HUES64 (cell line): ENCODE data around the gene GNA14.

Experiments used
- H3K27ac ChIP-seq: 2 replicates; pipeline ENCODE4 v1.7.0; 2013; ENCODE audit warnings: low read depth, low read length, inconsistent platforms
- H3K27me3 ChIP-seq: 2 replicates; pipeline ENCODE4 v1.6.1; 2013; ENCODE audit warnings: mild to moderate bottlenecking, low read length; ENCODE audit not compliant: insufficient read depth
- H3K36me3 ChIP-seq: 2 replicates; pipeline ENCODE4 v1.6.1; 2013; ENCODE audit warnings: mild to moderate bottlenecking, low read length; ENCODE audit not compliant: insufficient read depth
- H3K4me1 ChIP-seq: 2 replicates; pipeline ENCODE4 v1.6.1; 2013; ENCODE audit warnings: mild to moderate bottlenecking, low read length, moderate library complexity; ENCODE audit not compliant: insufficient read depth
- H3K4me3 ChIP-seq: 2 replicates; pipeline ENCODE4 v1.5.1; 2013; ENCODE audit warnings: mild to moderate bottlenecking, low read length, moderate library complexity
- H3K9ac ChIP-seq: 2 replicates; pipeline ENCODE4 v1.6.1; 2013; ENCODE audit warnings: mild to moderate bottlenecking, low read depth, low read length
- H3K9me3 ChIP-seq: 2 replicates; pipeline ENCODE4 v1.6.1; 2013; ENCODE audit warnings: low read depth, low read length; ENCODE audit not compliant: insufficient read depth
- WGBS: fragments of 150-250, 120-280 bp; methylation state at CpG from one replicate; pipeline ENCODE4 v1.1.7; 2013; ENCODE audit warnings: missing lambda C conversion rate; 5-methylcytosine and 5-hydroxymethylcytosine counted together

The GNA14 gene

DNA sequence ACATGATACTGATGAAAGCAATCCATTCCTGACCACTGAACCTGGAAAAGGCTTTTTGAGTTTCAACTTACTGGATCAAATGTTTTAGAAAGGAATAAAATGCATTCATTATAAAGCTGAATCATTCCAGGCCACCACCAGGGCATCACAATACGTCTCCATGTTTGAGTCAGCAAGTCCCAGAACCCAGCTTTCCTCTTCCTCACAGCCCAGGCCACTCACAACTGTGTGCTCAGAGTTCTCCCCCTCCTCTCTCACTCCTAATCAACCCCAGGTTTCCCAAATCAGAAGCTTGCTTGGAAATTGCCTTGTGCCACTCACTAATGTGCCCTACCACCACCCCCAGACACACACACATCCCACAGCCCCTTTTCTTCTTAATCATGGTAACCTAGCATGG is 91.7 kb downstream of the GNA14 start:
- WGBS: 96% methylated on average over 1 of the region's 1 CpG
- Histone ChIP-seq H3K9ac (no peak overlapping the region), H3K9me3 (no peaks in the 10 kb centered on the region), H3K36me3 (no peaks in the 10 kb centered on the region), H3K4me3 (no peak overlapping the region), H3K4me1 (no peaks in the 10 kb centered on the region), H3K27me3 (no peaks in the 10 kb centered on the region), H3K27ac (no peak overlapping the region)

DNA sequence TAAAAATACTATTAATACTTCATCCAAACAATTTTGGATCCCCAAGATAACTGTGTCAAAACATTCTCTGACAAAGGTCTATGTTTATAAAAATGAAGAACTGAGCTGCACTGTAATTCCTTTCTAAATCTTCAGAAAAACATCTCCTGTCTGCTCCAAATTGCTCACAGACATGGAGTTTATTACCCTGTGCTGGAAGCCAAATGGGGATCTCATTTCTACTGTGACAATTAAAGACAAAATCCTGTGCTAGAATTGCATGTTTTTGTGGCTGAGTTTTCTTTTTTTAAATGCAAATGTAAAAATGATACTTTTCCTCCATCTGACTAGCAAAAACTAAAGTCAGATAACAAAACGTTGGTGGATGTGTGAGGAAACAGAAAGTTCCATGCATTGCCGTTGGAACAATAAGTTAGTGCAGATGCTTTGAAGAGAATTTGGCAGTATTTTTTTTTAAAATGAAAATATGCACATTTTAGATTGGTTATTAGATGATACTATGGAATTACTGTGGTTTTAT is 93.5 kb downstream of the GNA14 start:
- no peaks in the 10 kb centered on the region for H3K9me3 ChIP-seq
- H3K9ac ChIP-seq: no peak overlapping the region
- no peaks in the 10 kb centered on the region for H3K4me1 ChIP-seq
- no peak overlapping the region for H3K4me3 ChIP-seq
- no peaks in the 10 kb centered on the region for H3K27me3 ChIP-seq
- WGBS: 93% methylated on average over 2 of the region's 2 CpGs
- H3K36me3 ChIP-seq: no peaks in the 10 kb centered on the region
- H3K27ac ChIP-seq: no peak overlapping the region

DNA sequence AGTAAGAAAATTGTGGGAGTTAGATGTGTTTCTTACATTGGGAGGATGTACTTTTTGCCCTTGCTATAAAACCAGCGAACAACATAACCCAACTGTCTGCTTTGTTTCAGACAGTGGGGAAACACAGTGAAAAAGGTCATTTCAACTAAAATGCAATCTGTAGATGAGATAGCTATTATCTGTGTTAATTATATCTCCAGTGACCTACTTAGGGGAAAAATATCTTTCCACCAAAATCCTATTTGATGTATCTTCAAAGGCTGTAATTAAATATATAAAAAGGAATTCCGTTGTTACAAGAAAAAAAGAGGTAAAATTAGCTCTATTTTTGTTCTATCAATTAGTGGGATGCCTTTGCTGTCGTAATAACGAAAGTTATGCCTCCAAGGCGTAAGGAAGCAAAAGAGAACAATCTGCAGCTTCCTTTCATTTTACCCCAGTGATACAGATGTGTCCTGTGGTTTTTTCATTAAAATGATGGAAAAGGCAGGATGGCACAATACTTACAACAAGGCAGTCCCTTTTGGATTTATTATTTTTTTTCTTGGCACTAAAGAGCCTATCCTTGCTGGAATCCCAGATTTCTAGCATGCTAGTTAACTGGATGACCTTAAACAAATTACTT is 100.9 kb downstream of the GNA14 start:
- WGBS: 87% methylated on average over 5 of the region's 5 CpGs
- Histone ChIP-seq H3K27ac (no peak overlapping the region), H3K4me1 (peaks cover 17% of the 10 kb centered on the region), H3K9me3 (peaks cover 3% of the 10 kb centered on the region), H3K36me3 (no peaks in the 10 kb centered on the region), H3K4me3 (no peak overlapping the region), H3K9ac (no peak overlapping the region), H3K27me3 (no peaks in the 10 kb centered on the region)

DNA sequence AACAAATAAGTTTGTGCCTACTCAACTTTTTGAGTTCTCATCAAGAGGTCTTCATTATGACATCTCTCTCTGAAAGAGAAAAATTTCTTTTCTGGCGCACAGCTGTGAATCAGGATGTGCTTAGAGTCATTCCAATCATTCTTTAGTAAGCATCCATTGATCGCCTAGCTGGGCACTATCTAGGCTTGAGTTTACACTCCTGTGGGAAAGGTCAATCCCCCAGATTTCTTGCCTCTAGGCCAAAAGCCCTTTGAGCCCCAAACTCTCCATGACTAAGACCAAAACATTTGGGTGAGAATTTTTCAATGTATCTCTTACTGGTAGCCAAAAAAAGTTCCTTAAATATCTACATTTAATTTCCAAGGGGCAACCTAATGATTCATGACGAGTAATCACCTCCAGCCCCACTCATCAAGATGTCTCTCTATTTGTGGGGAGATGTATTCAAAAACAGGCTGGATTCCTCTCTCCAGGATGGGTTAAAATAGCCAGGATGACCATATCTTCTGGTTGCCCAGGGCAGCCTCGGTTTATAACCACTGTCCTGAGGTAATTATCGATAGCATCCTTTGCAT is 101.7 kb downstream of the GNA14 start:
- H3K27me3 ChIP-seq: no peaks in the 10 kb centered on the region
- H3K27ac ChIP-seq: no peak overlapping the region
- 86% methylated on average over 4 of the region's 5 CpGs for WGBS
- no peak overlapping the region for H3K9ac ChIP-seq
- peaks cover 17% of the 10 kb centered on the region for H3K4me1 ChIP-seq
- H3K4me3 ChIP-seq: no peak overlapping the region
- peaks cover 9% of the 10 kb centered on the region for H3K9me3 ChIP-seq
- no peaks in the 10 kb centered on the region for H3K36me3 ChIP-seq

DNA sequence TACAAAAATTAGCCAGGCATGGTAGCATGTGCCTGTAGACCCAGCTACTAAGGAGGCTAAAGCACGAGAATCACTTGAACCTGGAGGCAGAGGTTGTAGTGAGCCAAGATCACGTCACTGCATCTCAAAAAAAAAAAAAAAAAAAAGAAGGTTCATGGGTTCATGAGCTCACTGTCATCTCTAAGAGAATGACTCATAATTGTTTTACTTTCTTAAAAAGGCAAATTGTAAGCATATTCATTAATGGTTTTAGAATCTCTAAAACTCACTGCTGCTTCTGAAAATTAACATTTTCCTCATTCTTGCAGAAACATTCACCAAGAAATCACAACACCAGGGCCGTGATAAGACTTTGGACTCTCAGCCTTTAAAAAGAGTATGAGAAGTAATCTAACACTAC is 103.6 kb downstream of the GNA14 start:
- peaks cover 17% of the 10 kb centered on the region for H3K4me1 ChIP-seq
- WGBS: 78% methylated on average over 3 of the region's 3 CpGs
- H3K9me3 ChIP-seq: peaks cover 12% of the 10 kb centered on the region
- H3K27ac ChIP-seq: no peak overlapping the region
- H3K27me3 ChIP-seq: no peaks in the 10 kb centered on the region
- no peaks in the 10 kb centered on the region for H3K36me3 ChIP-seq
- no peak overlapping the region for H3K9ac ChIP-seq
- no peak overlapping the region for H3K4me3 ChIP-seq

DNA sequence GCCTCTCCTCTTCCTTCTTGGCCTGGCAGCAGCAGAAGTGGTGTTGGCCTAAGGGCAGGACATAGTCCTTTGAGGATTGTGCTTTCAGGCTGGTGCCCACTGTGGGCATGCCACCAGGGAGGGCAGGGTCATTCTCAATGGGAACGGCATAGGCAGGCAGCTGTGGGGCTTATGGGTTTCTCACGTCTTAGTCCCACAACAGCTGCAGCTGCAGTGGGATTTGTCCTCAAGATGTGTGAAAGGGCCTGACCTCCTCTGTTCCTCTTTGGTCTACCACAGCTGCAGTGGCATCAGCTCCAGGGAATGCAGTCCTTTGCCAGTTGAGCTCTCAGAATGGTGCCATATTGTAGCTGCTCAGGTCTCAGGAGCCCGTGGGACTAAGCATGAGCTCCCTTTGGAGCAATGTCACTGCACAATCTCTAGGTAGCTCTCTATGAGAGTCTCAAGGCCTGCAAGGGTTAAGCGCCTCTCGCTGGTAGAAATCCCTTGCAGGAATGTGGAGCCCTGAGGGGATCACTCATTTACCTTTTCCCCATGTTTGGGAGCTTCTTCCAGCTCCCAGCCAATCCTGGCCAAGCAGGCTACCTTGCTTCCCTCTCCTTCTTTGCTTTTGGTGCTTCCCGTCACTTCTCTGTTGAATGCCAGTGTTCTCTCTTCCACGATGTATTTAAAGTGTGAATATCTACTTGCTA is 104.8 kb downstream of the GNA14 start:
- no peaks in the 10 kb centered on the region for H3K27me3 ChIP-seq
- H3K4me3 ChIP-seq: no peak overlapping the region
- H3K4me1 ChIP-seq: peaks cover 17% of the 10 kb centered on the region
- H3K36me3 ChIP-seq: no peaks in the 10 kb centered on the region
- no peak overlapping the region for H3K9ac ChIP-seq
- H3K27ac ChIP-seq: no peak overlapping the region
- H3K9me3 ChIP-seq: peaks cover 12% of the 10 kb centered on the region
- WGBS: 67% methylated on average over 7 of the region's 7 CpGs

DNA sequence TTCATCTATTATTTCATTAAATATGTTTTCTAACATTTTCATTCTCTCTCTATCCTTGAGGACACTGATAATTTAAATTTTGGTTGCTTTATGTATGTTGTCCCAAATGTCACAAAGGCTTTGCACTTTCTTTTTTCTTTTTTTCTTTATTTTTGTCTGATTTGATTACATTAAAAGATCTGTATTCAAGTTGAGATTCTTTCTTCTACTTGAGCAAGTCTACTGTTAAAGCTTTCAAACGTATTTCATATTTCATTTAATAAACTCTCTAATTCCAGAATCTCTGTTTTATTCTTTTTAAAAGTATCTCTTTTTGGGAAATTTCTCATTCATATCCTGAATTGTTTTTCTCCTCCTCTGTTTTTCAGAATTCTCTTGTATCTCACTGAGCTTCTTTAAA is 106.5 kb downstream of the GNA14 start:
- peaks cover 14% of the 10 kb centered on the region for H3K4me1 ChIP-seq
- no peaks in the 10 kb centered on the region for H3K36me3 ChIP-seq
- peaks cover 12% of the 10 kb centered on the region for H3K9me3 ChIP-seq
- no peak overlapping the region for H3K27ac ChIP-seq
- no peak overlapping the region for H3K9ac ChIP-seq
- H3K27me3 ChIP-seq: no peaks in the 10 kb centered on the region
- WGBS: 100% methylated on average over 1 of the region's 1 CpG
- no peak overlapping the region for H3K4me3 ChIP-seq

DNA sequence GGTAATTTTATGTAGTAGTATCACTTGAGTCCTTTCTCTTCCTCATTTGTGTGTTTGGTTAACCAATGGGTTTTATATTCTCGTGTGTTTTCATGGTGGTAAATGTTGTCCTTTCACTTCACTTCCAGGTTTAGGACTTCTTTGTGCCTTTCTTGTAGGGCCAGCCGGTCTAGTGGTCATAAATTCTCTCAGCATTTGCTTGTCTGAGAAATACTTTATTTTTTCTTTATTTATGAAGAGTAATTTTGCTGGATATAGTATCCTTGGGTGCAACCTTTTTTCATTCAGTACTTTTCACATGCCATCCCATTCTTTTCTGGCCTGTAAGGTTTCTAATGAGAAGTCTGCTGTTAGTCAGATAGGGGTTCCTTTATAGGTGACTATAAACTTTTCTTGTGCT is 107.1 kb downstream of the GNA14 start:
- Histone ChIP-seq H3K4me3 (no peak overlapping the region), H3K27ac (no peak overlapping the region), H3K27me3 (no peaks in the 10 kb centered on the region), H3K4me1 (peaks cover 11% of the 10 kb centered on the region), H3K9ac (no peak overlapping the region), H3K36me3 (no peaks in the 10 kb centered on the region), H3K9me3 (peaks cover 12% of the 10 kb centered on the region)
- WGBS: 89% methylated on average over 2 of the region's 2 CpGs

DNA sequence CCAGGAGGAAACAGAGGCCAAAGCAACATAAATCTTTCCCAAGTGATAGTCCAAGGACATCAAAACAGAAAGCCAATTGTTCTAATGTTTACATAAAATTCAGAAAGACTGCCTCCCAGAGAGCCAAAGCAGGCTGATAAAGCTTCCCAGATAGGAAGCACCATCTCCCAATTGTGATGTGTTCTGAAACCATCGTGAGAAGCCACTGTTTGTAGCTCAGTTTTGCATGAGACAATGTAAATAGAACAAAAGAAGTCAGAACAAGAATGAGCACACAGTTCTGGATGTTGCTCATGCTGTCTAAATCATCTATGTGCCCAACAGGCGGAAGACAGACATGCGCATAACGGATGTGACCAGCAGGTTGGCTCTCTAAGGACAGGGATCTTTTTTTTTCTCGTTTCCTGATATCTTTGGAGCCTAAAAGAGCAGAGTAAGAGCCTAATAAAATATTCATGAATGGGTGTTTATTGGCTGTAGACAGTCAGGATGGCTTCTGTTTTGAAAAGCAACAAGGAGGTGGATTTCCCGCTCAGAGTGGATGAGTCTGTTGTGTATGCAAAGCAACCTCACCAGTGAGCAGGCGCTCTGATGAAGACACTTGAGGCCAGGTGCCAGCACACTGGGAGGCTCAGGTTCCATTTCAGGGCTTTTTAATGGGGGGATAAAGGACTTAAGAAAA is 113.6 kb downstream of the GNA14 start:
- no peaks in the 10 kb centered on the region for H3K36me3 ChIP-seq
- peak overlapping the region; percentile 91 for H3K27ac ChIP-seq
- H3K9me3 ChIP-seq: no peaks in the 10 kb centered on the region
- H3K4me1 ChIP-seq: peaks cover 31% of the 10 kb centered on the region
- H3K9ac ChIP-seq: peak overlapping the region; percentile 59
- WGBS: 41% methylated on average over 7 of the region's 7 CpGs
- no peak overlapping the region for H3K4me3 ChIP-seq
- H3K27me3 ChIP-seq: no peaks in the 10 kb centered on the region

DNA sequence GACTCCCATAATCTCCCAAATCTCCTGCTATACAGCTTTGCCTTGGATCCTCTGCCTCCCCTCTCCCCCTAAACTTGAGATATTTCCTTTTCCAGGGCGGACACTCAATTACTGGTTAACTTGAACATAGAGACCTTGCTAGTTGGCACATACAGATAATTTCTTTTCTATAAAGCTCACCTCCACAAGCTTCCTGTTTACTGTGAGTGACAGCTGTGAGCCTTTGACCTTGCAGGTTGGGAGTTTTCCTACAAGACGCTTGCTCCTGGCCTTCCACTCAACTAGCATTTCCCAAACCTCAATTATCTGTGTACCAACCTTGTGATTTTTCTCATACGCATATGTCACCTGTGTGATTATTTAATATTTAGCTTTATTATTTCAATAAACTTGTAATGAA is 114.5 kb downstream of the GNA14 start:
- 76% methylated on average over 2 of the region's 3 CpGs for WGBS
- peak overlapping the region; percentile 32 for H3K9ac ChIP-seq
- peak overlapping the region; percentile 91 for H3K27ac ChIP-seq
- no peaks in the 10 kb centered on the region for H3K36me3 ChIP-seq
- no peak overlapping the region for H3K4me3 ChIP-seq
- H3K9me3 ChIP-seq: no peaks in the 10 kb centered on the region
- H3K27me3 ChIP-seq: no peaks in the 10 kb centered on the region
- peaks cover 34% of the 10 kb centered on the region for H3K4me1 ChIP-seq

DNA sequence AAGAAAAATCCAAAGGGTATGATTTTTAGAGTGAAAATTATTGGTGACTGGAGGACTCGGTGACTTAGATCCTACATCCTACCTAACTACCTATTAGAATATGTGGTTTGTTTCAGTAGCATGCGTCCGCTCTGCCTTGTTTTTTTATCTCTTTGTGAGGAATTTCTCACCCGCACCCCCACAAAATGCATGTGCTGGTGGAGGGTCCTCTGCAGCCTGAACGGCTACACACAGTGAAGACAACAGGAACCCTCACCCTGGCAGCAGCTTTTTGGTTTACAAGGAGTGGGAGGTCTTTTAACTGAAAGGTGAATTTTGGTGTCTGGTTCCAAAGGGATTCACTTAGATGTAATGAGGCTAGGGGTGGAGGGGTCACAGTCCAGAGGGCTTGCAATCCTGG is 115.5 kb downstream of the GNA14 start:
- H3K9me3 ChIP-seq: no peaks in the 10 kb centered on the region
- H3K4me1 ChIP-seq: peaks cover 39% of the 10 kb centered on the region
- H3K36me3 ChIP-seq: no peaks in the 10 kb centered on the region
- no peak overlapping the region for H3K27ac ChIP-seq
- no peaks in the 10 kb centered on the region for H3K27me3 ChIP-seq
- WGBS: 75% methylated on average over 4 of the region's 5 CpGs
- H3K4me3 ChIP-seq: no peak overlapping the region
- no peak overlapping the region for H3K9ac ChIP-seq
